ENCODE data around the gene TRPV5.
A peak's percentile ranks its signal among the peaks of the same experiment; 100 is the strongest.

The TRPV5 gene

DNA sequence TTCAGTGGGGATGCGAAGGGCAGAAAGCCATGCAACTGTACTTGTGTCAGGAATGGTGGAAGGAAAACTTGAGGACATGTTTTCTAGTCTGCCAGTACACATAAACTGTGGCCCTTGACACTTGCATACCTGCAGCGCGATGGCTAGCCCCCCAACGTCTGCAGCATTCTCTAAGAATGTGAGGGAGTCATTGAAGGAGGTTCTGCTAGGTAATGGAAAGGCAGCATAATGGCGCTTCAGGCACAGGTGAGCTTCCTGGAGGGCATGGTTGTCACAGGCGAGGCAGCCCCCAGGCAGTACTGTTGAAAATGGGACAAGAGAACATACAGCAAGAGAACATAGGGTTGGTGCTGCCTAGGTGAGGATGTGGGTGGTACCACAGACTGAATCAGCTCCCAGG is 9.2 kb upstream of the TRPV5 start:
- intact Hi-C loops (cut with DNase I) = no loop called here
- no peak for DNase-seq

GRCh38 chr7:142941541-142941940 is 8.0 kb upstream of the TRPV5 start:
- no peak for DNase-seq
- intact Hi-C loops (cut with DNase I) = no loop called here

GRCh38 chr7:142940966-142941535 is 7.5 kb upstream of the TRPV5 start:
- intact Hi-C loops (cut with DNase I) = no loop called here

GRCh38 chr7:142939226-142939910 is 5.8 kb upstream of the TRPV5 start, which contains the start of gene LLCFC1:
Gene LLCFC1, plus strand, starts transcription at chr7:142939484. Its CDS starts 138 bp downstream, at chr7:142939622.
- intact Hi-C loops (cut with DNase I) = no loop called here
- no peak for DNase-seq

More at GRCh38 chr7:142940966-142941535, 7.5 kb upstream of the TRPV5 start:
- DNase-seq = no peak

DNA sequence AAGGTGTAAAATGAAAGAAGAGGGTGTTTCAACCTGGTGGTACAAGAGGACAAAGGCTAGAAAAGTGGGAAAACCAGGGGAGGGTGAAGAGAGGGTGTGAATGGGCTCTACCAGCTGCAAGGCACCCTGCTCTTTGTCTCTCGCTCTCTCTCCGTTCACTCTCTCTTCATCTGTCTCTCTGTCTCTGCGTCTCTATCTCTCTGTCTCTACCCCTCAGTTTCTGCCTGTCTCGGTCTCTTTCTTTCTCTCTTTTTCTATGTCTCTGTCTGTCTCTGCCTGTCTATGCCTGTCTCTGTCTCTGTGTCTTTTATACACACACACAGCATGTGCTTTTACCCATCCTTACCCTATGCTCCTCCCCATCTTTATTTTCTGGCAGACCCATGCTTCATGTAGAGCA is 5.1 kb upstream of the TRPV5 start:
- intact Hi-C loops (cut with DNase I) = no loop called here

GRCh38 chr7:142935941-142936565 is 2.5 kb upstream of the TRPV5 start:
- DNase-seq = no peak

More for the DNA sequence above, 5.1 kb upstream of the TRPV5 start:
- DNase-seq = no peak

DNA sequence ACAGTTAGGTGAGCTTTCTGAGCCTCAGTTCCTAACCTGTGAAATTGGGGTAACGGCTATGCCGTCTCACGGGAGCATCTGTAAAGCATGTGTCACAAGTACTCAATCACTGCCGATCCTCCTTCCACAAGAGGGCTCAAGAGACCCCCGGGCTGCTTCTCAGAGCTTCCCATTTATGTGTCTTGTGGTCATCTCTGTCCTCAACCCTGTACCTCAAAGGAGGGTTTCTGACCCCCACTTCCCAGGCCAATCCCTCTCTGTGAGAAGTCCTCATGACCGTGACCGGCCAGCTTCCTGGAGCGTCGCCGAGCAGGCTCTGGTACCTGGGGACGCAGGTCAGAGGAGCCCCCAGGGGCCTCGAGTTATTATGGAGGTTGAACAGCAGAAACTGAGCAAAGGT is 510 bp upstream of the TRPV5 start:
- intact Hi-C loops (cut with DNase I) = no loop called here
- no peak for DNase-seq

More at GRCh38 chr7:142935941-142936565, 2.5 kb upstream of the TRPV5 start:
- intact Hi-C loops (cut with DNase I) = no loop called here

DNA sequence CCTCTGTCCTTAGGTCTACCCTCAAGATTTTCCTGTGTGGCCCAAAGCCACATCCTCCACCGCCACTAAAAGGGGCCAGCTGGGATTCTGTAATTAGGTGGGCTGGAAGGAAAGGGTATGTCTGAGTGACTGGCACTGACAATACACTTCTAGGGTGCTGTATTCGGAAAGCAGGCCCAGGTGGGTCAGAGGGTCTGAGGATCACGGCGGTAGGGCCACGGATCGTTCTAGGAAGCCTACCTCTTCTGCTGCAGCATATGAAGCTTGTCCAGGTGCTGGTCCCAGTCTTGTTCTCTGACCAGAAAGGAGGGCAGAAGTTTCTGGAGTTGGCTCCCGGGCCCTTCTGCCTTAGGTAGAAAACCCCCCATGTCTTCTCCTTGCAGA is 462 bp downstream of the TRPV5 start:
- intact Hi-C loops (cut with DNase I) = no loop called here
- DNase-seq = no peak

DNA sequence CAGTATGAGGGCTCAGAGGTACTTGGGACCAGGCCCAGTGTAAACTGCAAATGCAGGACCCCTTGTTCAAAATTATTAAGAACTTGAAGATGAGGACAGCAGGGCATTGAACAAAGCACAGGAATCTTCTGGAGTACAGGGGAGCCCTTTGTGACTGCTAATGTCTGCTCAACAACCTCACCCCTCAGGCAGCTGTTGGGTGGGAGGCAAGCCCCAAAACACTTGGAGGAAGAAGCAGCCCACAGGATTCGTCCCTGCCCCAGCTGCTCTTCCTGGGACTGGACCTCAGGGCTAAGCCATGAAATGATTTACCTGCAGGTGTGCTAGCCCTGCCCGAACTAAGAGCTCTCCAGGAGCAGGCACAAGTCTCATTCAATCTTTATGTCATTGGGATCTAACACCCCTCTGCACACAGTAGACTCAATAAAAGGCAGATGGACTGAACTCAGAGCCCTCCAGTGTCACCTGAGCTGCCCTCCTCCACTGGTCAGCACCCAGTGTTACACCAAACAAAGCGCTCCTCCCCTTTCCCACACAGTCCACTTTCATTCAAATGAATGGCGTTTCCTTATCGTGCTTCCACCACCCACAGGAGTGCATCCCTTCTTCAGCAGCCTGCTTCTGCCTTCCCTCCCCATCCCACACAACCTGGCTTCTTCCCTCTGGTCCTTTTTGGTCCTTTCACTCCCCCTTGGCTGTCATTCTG is 1.0 kb downstream of the TRPV5 start:
- DNase-seq = no peak
- intact Hi-C loops (cut with DNase I) = no loop called here

DNA sequence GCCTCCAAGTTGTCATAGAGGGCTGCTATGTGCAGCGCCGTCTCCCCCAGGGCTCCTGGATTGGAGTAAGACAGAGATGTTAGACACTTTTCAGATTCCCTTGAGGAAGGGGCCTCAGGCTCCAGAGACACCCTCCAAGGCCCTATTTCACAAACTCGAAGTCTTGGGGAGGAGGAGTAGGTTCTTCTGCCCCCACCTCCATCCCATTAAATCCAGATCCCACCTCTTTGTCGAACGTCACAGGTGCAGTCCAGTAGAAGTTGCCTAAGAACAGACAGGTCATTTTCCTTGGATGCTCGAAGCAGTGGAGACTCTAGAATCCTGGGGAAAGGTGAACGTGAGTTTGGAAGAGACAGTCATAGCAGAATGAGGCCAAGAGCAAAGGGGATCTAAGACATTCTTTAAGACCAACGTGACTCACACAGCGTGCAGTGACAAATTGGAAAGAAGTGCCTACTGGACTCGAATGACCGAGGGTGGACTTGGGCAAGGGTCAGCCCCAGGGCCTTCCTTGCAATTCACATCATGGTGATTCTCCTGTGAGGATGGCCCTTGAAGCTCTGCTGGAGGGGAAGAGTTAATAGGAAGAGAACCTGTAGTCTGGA is 3.3 kb downstream of the TRPV5 start:
- intact Hi-C loops (cut with DNase I) = no loop called here
- no peak for DNase-seq

DNA sequence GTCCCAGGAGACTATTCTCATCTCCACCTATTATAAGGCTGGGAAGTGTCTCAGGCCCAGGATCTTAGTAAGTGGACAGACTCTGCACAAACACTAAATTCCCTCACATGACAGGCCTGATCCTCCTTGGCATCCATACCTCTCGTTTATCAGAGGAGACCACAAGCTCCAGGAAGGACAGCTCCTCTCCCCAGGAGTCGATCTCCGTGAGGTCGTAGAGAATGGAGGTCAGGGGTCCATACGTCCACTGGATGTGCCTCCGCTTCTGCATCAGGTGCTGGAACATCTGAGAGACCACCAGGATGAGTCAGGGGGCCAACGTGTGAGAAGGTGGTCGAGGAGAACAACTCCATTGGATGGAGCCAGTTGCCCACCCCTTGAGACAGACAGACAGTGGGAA is 5.6 kb downstream of the TRPV5 start:
- no peak for DNase-seq
- intact Hi-C loops (cut with DNase I) = no loop called here

DNA sequence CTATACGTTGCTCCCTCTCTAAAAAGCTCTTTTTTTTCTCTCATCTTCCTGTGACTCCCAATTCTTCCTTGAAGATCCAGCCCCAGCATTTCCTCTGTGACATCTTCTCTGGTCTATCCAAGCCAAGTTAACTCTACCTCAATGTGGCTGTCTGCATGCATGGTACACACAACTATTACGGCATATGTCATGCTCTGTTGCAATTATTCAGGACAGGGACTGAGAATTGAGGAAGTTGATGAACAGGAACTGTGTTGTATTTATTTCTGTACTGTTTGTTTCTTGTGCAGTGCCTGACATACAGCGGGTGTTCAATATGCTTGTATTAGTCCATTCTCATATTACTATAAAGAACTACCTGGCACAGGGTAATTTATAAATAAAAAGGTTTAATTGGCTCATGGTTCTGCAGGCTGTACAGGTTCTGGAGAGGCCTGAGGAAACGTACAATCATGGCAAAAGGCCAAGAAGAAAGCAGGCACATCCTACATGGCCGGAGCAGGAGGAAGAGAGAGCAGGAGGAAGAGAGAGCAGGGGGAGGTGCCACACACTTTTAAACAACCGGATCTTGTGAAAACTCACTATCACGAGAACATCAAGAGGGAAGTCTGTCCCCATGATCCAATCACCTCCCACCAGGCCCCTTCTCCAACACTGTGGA is 6.3 kb downstream of the TRPV5 start:
- intact Hi-C loops (cut with DNase I) = no loop called here
- DNase-seq = no peak

DNA sequence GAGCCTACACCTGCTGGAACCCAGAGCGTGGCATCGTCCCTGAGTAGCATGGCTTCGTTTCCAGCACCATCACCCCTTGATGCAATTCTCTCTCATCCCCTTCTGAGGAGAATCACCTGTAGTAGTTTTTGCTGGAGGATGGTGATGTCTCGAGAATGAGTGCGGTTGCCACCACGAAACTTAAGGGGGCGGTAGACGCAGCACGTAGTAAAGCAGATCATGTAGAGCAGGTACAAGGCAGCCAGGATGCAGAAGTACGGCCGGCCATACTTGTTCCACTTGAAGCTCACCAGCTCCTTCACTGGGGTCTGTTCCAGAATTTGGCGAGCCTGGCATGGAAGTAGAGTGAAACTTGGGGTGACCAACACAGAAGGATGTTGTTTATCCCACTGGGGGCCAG is 8.1 kb downstream of the TRPV5 start:
- DNase-seq = peak in 1 of 42 donors; percentile 31
- intact Hi-C loops (cut with DNase I) = no loop called here

- no peak for DNase-seq
- intact Hi-C loops (cut with DNase I) = no loop called here
Measured at GRCh38 chr7:142923391-142923790, 10.2 kb downstream of the TRPV5 start.

DNA sequence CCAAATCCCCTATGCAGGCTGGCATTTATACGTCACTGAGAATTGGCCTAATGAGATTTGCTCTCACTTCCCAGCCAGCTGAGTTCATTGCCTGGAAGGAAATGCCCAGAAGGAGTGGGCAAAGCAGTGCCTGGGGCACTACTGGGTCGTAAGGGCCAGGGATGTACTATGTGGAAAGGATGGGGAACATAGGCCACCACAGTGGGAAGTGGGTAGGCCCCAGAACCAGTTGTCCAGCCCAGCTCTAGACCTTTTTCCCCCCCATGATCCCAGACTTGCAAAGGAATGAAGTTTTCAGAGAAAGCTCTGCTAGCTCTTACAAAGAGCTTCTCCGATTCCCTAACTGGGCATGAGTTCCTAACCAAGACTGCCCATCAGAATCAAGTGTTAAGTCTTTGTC is 13.9 kb downstream of the TRPV5 start:
- intact Hi-C loops (cut with DNase I) = no loop called here
- no peak for DNase-seq

DNA sequence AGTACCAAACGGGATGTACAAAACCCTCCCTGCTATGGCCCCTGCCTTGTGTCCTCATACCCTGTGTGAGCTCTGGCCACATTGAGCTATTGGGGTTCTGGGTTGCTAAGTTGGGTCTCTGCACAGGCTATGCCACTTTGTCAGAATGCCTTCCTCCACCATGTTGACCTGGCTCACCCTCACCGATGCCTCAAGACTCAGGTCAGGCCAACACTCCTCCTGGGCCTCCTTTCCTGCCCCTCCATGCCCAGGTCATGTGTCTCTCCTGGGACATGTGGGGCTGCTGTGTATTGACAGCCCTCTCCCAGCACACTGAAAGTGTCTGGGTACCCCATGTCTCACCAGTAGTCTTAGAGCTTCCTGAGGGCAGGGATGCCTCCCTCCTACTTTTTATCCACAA is 14.6 kb downstream of the TRPV5 start:
- intact Hi-C loops (cut with DNase I) = no loop called here

DNA sequence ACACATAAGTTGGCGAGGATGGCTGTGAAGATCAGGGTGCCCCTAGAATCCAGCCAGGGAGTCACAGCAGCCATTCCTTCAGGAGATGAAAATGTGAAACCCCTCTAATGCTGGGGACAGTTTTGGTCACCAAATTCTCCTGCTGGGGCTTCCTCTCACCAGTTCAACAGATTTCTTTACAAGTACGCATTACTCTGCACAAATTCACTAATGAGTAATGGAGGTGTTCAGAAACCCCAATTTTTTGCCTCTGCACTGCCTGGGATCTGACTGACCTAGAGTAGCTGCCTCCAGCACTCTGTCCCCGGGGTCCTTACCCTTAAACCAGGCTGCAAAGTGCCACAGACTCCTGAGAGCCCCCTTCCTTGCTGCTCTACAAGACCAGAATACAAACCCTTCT is 16.1 kb downstream of the TRPV5 start:
- no peak for DNase-seq
- intact Hi-C loops (cut with DNase I) = no loop called here

More for the DNA sequence above, 14.6 kb downstream of the TRPV5 start:
- no peak for DNase-seq

GRCh38 chr7:142916508-142916907 is 17.0 kb downstream of the TRPV5 start:
- intact Hi-C loops (cut with DNase I) = no loop called here
- no peak for DNase-seq

DNA sequence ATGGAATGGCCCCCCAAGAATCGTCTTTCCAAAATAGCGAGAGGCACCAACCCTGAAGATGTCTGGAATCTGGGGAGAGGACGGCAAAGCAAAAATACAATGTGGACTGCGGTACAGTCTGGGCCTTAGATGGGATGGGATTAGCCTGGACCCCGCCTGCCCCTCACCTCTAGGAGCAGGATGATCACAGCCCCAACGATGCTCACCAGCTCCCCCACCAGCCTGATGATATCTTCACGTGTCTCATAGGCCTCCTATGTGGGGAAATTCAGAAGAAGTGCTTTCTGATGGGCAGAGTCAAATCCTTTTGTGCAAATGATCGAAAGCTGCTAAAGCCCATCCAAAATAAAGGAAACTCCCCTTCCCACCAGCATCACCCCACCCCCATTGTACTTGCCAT is 18.2 kb downstream of the TRPV5 start:
- no peak for DNase-seq
- intact Hi-C loops (cut with DNase I) = no loop called here
